GM21528 (cell line): ENCODE results near the gene KSR1.

ENCODE experiments used
- ATAC-seq: cut with Tn5 transposase; IDR thresholded peaks from one replicate; pipeline ENCODE4 v1.9.1; 2021; ENCODE audit warnings: mild to moderate bottlenecking, moderate library complexity; ENCODE audit not compliant: unreplicated experiment, low FRiP score

The KSR1 gene

DNA sequence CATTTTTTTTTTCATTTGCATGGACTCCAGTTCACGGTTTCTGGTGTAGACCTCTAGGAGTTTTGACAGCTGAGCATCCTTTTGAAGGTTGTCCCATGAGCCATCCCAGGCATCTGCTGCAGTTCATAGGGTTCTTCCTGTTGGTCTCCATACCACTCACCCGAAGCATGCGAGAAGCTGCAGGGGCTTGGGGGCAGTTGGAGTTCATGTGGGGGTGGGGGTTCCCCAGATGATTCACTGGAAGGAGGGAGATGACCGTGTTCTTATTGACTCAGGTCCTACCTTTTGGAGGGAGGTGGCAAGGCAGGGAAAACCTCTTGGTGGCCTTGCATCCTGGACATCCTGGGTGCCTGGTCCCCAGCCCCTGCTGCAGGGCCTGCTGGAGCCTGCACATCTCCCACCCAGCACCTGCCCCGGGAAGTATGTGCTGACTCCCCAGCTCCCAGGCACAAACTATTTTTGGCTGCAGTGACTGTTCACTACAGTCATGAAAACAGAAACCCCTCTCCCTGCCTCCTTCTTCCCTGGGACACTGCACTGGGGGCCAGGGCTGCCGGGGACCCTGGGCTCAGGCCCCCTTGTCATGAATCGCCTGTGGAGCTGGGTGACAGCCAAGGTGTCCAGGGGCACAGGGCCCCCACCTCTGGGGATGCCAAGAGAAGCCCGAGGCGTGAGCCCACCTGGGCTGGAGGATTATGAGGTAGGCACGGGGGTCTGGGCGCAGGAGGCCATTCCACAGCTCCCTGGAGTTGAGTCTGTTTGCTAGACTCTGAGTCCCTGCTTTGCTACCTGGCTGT lies 109.8 kb downstream of the KSR1 start:
- no peak for ATAC-seq

DNA sequence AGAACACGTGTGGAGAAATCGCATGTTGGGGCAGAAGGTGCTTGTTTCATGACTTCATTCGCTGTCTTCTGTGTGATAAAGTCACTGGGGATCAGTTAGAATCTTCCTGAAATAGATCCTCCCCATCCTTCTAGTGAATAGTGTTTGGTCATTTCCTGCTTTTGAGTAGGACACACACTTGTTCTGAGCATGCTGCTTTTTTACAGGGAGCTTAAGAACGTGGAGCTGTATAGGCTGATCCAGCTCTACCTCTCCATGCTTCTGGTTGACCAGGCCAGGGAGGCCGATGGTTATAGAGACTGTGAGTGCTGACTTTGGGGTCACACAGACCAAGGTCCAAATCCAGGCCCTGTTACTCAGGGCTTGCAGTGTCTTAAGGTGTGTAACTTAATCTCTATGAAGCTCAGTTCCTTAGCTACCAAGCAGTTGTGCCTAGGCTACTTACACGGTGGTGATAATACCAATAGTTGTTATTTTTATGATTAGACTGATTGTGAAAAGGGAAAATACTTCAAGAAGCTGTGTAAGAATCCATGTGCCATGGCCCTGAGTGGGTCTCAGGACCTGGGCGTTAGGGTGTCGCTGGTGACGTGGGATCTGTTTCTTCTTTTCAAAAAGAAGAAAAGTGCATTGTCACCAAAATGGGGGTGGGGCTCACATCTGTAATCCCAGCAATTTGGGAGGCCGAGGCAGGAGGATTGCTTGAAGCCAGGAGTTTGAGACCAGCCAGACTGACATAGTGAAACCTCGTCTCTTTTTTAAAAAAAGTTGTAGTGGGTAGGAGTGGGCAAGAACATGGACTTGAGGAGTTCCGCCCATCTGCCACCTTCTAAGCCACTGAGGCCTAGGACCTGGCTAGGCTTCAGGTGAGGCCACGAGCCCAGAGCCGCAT lies 110.7 kb downstream of the KSR1 start:
- no peak for ATAC-seq

DNA sequence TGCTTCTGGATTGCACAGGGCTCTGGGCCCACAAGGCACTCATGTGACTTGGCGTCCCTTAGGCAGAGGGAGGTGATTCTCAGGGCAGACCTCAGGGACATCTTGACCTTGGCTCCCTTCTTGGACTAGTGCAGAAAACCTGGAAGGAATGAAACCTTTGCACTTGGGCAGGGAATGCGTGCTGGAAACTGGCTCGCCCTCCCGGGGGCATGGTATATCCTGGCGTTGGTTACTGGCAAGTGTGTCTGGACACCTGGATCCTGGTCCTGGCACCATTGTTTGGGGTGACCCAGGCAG lies 111.3 kb downstream of the KSR1 start:
- ATAC-seq, result no peak

DNA sequence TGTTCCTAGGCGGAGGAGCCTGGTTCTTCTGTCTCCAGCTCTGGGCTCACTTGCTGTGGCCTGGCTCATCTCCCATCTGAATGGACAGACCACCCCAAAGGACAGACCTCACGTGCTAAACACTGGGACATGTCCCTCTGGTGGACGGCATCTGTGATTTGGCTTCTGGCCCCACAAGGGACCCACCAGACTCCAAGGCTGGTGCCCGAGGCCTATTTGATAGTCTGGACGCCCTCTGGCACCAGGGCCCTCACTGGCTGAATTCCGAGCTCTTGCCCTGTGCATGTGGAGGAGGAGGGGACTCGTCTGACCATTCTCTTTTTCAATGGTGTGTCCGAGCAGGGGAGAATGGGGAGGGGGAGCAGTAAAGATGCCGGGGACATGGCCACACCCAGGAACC lies 112.0 kb downstream of the KSR1 start:
- no peak for ATAC-seq

DNA sequence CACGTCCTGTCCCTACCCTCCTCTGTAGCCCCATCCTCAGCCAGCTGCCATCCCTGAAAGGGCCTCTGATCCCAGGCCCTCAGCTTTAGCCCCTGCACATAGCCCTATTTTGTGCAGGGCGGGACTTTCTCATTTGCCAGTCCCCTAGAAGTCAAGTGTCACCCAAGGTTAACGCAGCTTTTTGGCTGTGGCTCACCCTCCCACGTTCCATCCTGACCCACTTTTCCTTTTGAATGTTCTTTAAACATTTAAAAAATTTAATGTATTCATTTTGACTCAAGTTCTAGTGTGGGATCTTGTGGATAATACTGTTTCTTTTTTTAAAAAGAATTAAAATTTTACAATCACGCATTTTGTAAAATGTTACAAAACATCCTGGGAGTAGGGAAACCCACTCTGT lies 112.6 kb downstream of the KSR1 start:
- ATAC-seq, result no peak

DNA sequence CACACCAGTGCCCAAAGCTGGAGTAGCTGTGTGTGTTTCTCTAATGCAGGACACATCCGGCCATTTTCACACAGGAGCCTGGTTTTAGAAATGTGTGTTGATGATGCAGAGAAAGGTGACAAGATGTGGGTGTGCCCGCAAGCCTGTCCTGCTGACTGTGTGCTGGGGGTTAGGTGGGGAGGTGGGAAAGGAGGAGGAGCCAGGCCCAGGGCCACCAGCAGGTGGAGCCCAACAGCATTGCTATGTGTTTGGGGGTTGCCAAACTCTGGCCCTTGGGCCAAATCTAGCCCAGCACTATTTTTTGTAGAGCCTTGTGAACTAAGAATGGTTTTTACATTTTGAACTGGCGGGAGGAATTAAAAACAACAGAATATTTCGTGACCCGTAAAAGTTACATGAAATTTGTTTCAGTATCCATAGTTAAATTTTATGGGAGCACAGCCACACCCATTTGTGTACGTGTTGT lies 113.0 kb downstream of the KSR1 start:
- ATAC-seq, result no peak

DNA sequence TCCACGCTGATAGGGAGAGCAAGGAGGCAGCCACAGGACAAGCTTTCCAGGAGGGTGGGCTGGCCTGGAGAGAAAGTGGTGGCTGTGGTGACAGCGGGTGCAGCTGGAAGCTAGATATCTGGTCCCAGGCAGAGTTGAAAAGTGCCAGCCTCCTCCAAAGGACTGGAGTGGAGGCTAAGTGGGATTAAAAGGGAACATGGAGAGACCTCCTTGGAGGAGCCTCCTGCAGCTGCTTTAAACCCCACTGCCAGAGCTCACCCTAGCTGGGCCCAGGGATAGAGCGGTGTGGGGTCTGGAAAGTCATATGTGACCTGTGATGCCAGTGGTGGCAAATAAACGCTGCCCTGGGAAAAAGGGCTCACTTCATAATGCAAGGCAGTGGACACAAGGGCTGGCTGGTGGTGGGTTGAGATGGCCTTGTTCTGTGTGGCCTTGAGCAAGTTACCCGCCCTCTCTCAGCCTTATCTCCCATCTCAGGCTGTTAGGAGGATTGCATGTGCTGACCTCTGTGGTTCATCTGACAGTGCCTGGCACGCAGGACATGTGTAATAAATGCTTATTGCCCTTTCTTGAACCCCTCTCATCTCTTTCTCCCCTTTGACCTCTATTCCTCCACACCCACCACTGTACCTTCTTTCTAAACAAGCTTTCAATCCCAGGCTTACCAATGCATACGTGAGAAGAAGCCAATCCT lies 113.8 kb downstream of the KSR1 start:
- no peak for ATAC-seq

DNA sequence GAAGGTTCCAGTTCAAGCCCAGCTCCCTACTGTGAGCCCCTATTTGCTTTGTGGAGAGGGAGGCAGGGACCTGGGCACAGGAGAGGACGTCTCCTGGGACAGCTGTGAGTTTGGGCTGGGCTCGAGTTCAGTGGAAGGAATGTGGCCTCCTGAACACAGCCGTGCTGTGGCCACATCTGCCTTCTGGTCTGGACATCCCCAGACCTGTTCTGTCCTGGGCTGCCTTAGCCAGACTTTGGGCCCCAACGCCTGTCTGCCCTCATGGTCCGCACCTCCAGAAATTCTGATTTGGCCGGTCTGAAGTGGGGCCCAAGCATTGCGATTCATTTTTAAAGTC lies 114.3 kb downstream of the KSR1 start:
- ATAC-seq, result no peak

DNA sequence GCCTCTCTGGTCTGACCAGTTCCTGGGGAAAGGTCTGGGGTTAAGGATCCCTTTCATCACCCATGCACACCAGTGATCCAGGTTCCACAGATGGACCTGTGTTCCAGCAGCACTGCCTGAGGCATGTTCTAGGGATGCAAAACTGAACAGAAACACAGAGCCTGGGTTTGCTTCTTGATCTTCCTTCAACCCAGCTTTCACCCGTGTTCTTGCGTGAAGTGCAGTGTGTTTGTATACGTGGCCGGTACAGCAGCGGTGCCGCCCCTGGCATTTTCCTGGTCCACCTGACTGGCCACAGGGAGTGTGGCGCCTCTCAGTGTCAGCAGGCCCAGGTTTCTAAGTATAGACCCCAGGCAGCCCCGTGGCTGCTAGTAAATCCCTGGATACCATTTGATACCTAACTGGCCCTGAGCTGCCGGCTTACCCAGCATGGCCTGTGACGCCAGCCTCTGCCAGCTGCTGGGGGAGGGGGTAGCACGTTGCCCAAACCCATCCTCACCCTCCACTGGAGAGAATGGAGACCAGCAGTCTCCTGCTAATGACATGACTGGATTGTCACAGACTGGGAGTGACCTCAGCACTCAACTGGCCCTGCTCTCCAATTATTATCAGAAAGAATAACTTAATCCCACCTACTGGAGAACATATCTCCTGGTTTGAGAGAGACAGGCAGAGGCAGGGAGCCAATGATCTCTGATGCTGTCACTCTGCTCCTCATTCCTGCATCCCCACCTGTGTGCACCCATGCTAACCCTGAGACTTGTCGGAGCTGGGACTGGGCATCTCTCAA lies 115.5 kb downstream of the KSR1 start:
- no peak for ATAC-seq

DNA sequence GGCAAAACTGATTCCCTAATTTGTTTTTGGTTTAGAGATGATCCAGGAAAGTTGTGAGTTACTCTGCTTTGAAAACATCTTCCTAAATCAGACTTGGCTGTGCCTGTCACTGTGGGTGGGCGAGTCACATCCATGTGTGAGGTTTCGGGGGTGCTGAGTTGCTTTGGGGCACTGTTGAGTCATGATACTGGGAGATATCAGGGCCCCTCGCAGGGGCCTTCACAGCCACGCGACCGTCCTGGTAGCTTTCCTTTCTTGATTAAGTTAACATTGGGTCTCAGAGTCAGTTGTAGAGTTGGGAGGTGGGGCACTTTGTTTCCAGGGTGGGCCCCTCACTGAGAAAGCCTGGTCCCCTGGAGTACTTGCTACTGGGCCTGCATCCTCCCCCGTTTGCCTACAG lies 116.4 kb downstream of the KSR1 start:
- ATAC-seq, result no peak

DNA sequence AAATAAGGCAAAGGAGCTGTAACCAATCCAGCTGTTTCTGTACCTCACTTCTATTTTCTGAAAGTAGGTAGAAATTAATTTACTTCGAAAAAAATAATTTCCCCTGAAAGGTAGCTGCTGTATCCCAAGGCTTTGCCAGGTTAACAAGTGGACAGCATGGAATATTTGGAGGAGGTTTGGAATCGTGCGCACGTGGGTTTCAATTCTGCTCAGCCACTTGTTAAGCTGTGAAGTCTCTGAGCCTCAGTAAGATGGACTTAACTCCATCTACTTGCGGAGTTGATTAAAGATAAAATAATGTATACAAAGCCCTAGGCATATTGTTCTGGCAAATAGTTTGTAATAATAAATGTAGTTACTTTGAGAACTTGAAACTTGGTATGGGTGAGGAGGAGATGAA lies 117.3 kb downstream of the KSR1 start:
- no peak for ATAC-seq

DNA sequence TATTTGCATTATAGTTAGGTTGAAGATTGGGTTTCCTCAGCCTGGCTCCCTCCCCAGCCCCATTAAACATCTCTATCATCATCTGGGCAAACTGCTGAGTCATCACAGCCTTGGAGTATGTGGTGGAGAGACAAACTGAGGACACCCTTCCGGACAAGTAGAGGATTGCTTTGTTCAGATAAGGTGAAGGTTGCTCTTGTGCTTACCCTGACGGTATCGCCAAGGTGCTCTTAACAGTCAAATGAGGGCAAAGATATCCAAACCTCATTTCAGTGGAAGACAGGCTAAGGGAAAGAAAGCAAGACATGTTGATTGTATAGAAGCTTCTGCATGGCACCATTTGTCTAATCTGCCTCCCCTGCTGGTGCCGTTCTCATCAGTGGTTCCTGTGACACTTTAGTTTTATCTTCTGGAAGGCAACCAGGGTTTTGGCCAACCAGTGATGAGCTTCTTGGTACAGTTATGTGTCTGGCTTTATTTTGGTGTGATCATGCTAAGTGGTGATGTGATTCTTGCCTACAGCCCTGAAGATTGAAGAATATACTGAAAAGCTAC lies 117.8 kb downstream of the KSR1 start:
- ATAC-seq, result no peak

DNA sequence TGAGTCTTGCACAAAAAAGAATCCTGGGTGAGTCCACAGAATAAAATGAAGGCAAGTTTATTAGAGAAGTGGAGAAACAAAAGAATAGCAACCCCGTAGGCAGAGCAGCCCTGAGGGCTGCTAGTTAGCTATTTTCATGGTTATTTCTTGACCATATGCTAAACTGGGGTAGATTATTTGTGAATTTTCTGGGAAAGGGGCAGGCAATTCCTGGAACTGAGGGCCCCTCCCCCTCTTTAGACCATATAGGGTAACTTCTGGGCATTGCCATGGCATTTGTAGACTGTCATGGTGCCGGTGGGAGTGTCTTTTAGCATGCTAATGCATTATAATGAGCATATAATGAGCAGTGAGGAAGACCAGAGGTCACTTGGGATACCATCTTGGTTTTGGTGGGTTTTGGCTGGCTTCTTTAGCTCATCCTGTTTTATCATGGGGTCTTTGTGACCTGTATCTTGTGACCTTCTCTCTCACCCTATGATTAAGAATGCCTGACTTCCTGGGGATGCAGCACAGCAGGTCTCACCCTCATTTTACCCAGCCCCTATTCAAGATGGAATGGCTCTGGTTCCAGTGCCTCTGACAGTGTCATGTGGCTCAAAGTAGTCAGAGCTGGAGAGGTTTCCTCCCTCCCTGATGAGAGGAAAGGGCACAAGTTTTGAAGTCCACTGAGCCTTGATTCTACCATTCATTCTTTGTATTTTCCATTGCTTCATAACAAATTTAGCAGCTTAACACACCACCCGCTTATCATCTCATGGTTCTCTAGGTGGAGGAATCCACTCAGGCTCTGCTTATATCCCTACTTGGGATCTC lies 119.1 kb downstream of the KSR1 start:
- no peak for ATAC-seq

DNA sequence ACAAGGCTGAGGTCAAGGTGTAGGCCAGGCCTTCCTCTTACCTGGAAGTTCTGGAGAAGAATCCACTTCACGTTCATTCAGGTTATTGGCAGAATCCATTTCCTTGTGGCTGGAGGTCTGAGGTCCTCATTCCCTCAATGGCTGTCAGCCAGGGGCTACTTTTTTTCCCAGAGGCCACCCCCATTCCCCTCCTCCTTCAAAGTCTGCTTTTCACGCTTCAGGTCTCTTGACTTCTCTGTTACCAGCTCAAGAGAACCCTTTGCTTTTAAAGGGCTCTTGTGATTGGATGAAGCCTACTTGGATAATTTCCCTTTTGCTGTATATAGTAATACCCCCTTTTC lies 119.6 kb downstream of the KSR1 start:
- no peak for ATAC-seq

DNA sequence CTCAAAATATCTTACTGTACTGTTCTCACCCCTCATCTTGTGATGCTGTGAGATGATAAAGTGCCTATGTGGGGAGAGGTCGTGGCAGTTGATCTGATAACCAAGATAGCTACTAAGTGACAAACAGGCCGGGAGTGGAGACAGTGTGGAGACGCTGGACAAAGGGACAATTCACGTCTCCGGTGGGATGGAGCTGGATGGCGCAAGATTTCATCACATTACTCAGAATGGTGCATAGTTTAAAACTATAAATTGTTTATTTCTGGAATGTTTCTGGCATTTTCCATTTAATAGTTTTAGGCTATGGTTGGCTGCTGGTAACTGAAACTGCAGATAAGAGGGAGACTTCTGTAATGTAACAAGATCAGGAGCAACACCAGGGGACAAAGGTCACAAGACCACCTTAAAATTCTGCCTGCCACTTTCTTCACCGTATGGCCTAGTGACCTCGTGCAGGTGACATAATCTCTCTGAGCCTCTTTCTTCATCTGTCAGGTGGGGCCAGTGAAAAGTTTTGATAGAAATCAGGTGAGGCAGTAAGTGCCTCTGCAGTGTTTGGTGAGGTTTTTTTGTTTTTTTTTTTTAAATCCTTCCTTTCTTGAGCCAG lies 120.3 kb downstream of the KSR1 start:
- no peak for ATAC-seq

DNA sequence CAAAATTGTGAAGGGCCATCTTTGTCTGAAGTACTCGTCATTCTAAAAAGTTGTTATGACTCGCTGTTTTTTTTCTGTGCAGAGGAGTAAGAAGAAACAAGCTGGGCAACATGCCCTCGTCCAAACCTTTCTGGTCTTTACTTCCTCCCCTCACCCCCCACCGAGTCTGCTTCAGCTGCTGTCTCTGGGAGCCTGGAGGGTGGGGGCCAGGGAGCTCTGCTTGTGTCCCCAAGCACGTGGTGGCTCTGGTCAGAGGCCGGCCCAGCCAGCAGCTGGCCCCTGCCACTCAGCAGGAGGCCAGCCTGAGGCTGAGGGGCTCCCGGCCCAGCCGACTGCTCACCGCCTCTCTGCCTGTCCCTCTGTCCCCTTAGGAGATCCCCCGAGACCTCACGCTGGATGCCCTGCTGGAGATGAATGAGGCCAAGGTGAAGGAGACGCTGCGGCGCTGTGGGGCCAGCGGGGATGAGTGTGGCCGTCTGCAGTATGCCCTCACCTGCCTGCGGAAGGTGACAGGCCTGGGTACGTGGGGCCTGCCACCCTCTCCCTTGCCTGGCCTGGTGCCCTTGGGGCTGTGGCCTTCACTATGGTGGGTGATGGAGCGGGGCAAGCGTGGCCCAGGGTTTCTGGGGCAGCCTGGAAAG lies 121.0 kb downstream of the KSR1 start:
- no peak for ATAC-seq

DNA sequence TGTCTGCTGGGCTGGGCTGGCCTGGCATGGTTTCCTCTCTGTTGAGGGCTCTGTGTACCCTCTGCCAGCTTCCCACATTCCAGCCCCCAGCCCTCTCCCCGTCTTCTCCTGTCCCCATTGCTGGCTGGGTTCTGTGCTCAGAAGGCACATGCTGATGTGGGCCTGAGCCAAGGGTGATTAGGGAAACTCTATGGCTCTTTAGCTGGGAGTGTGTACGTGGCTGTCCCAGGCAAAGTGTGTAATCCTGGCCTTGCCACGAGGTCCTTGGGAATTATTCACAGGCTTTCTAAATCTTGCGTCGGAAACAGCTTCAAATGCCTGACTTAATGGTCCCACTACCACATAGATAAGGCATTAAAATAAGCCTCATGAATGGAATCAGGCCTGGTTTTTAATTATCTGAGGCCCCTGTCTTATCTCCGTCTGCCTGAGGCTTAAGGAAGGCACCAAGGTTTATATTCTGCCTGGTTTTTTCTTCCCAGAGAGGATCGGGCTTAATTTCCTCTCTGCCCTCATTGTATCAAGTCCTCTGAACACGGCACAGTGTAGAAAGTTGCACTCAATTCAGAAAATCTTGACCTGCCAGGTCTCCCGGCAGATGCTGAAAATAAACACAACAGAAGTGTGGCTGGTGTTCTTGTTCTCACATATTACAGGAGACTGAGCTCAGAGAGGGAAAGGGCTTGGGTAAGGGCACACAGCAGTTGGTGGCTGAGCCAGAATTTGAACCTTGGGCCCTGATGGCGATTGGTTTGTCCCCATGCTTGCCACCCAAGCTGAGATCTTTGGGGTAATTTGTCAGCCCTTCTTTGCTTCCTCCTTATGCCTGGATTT lies 121.9 kb downstream of the KSR1 start:
- ATAC-seq, result no peak

DNA sequence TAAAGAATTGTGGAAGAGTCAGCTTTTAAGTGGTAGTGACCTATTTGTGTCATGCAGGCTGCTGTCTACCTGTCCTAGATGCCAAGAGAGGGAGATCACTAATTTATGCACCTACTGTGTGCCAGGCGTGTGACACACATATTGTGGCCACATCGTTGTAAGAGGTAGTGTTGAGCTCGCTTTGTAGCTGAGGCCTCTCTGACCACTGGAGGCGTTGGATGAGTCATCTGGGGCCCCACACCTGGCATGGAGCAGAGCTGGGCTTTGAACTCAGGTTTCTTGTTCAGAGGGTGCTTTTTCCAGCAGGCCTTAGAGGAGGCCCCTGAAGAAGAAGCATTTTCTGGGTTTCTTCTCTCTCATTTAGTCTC lies 122.5 kb downstream of the KSR1 start:
- ATAC-seq, result no peak
